DLD1 (cell line): ENCODE measurements around the gene TRIM40.
"Not testable (repeated sequence)": the region's sequence is repeated elsewhere in the genome, so short reads cannot be mapped to it uniquely, and the experiment has no call there.

ENCODE experiments used
- in situ Hi-C: cut with HindIII; loops from 2 replicates; pipeline ENCODE4 v1.10.0; 2017; ENCODE audit warnings: low sequenced_read_pairs

The TRIM40 gene

DNA sequence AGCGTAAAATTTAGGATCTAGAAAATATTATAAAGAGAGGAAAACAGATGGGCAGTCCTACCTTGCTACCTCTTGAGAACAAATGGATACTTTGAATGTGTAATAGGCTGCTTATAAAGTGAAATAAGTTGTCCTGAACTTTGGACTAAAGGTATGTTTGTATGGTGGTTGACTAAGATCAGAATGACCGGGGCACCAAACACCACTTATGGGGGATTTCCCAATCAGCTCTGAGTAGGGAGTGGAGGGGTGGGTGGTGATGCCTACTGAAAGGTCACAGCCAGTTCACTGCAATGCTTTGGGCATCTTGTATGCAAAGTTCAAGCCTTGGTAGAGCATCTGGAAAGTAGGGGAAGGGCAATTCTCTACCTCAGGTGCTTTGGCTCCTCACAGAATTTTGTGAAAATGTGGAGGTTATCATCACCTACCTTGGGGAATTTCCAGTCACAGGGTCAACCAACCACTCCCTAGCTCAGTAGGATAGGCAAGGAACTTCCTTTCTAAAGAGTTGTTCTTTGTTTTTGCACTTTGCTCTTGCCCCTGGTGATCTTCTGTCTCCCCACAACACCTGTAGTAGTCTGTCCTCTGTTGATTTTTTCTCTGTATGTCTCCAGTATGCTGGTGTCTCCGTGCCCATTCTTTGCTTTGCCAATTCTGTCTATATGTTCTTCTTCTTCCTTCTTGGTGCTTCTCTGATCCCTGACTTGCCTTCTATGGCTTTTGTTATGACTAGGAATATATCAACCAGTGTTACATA is 22.8 kb upstream of the TRIM40 start, which contains the start of gene TRIM31:
Gene TRIM31 (minus strand): TSS at position 88 of the 757 bp plus-strand sequence. CDS start 285 bp downstream, outside the sequence.
- in situ Hi-C loops: no loop called here

DNA sequence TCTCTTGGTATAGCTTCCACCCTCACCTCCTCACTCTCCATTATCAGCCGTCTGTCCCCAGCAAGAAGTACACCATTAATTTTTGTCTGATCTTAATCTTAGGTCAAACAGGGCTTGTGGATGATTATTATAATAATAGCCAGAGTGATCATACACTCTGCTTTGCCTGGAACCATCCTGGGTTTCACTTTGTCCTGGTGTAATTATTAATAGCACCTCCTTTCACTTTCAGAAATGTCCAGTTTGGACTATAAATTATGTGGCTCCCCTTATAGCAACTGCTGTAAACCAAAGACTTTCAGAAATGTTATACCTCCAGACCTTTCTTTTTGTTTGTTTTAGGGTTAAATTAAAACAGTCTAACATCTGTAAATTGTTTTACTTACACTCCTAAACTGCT is 22.1 kb upstream of the TRIM40 start:
- in situ Hi-C loops: no loop called here

DNA sequence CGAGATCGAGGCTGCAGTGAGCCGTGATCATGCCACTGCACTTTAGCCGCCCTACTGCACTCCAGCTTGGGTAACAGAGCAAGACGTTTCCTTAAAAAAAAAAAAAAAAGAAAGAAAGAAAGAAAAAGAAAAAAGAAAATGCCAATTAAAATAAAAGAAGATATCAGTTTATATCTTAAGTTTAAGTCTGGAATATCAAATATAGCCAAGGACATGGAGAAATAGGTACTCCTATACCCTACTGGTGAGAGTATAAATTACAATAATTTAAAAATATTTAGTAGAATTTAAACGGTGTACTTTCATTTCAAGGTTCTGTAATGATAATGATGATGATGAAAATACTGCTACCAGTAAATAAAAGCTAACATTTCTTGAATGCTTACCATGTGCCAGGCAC is 19.2 kb upstream of the TRIM40 start:
- in situ Hi-C loops: no loop called here

DNA sequence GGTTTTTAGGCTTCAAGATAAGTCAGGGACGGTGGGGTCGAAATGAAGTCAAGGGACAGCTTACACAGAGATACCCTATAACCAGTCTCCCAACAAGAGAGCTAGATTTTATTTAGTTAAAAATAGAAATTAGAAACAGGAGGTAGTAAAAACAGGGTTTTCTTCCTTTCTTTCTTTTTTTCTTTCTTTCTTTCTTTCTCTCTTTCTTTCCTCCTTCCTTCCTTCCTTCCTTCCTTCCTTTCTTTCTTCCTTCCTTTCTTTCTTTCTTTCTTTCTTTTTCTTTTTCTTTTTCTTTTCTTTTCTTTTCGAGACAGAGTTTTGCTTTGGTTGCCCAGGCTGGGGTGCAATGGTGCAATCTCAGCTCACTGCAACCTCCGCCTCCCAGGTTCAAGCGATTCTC is 17.2 kb upstream of the TRIM40 start:
- in situ Hi-C loops: not testable (repeated sequence)

DNA sequence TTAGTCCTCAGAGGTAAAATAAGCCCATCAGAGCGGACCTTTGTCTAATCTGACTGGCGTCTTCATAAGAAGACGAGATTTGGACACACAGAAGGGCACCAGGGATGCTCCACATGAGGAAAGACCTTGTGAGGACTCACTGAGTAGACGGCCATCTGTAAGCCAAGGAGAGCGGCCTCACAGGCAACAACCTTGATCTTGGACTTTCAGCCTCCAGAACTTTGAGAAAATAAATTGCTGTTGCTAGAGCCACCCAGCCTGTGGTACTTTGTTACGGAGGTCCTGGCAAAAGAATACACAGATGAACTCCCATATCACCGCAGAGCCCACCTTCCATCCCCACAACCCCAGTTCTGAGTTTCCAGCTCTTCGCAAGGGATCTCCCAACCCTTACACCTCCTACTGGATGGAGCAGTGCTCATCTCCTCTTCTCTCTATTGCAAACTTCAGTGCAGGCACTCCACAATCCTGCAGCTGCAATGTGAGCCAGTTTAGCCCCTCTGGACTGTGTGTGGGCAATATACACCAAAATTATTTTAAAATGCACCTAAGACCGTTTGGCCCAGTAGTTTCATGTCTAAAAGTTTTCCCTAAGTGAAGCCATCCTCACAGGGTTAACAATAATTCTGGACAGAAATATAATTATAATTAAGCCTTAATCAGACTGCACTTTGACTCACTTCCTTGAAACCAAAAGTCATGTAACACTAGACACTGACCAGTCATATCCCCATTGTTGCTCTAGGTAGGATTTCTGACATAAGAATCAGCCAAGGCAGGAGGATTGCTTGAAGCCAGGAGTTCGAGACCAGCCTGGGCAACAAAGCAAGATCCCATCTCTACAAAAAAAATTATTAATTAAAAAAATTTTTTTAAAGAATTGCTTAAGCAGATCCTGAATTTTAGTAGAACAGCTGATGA is 14.2 kb upstream of the TRIM40 start:
- in situ Hi-C loops: no loop called here

DNA sequence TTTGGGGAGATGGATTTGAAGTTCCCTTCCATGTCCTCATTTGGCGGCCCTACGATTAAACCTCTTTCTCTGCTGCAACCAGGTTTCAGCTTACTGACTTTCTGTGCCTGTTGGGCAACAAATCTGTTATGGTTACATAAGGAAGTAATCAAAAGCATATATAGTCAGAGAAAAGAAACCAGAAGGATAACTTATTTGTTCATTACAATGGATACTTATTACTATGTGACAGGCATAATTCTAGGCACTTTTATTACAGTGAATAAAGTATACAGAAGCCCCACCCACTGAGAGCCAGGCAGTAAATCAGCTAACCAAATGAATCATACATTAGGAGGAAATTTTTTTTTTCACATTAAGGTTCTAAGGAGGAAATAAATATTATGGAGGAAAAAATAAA is 13.4 kb upstream of the TRIM40 start:
- in situ Hi-C loops: no loop called here

DNA sequence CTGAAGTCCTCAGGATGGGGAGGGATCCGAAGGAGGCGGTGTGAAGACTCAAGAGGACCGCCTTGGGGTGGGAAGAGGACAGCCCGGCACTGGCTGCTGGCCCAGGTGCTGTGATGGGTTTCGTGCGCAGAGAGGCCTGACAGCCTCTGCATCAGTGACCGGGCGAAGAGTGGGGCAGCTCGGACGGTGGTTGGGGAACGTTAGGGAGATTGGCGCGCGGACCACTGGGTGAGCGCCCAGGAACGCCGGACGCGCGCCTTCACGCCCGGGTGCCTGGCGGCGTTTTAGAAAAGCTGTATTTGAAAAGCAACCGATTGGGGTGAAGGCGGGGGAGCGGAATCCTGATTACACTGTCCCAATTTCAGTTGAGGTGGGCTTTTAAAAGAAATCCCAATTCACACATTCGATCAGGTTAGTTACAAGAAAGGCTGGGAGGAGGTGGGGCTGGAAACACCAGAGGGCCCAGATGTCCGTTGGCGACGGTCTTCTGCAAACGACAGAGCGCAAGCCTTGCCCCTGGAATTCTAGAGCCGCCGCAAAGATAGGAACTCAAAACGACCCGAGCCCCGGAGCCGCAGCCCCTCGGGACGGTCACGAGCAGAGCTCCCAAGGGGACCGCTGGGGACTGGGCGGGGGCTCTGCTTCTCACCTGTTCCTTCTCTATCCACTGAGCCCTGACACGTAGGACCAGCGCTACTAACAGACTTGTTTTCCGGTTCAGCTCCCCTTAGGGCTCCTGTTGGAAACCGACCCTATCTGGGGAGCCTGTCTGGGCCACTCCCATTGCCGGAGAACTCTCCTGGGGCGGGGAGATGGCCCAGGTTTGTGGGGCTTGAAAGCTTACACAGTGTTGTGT is 8.5 kb upstream of the TRIM40 start:
- in situ Hi-C loops: no loop called here

DNA sequence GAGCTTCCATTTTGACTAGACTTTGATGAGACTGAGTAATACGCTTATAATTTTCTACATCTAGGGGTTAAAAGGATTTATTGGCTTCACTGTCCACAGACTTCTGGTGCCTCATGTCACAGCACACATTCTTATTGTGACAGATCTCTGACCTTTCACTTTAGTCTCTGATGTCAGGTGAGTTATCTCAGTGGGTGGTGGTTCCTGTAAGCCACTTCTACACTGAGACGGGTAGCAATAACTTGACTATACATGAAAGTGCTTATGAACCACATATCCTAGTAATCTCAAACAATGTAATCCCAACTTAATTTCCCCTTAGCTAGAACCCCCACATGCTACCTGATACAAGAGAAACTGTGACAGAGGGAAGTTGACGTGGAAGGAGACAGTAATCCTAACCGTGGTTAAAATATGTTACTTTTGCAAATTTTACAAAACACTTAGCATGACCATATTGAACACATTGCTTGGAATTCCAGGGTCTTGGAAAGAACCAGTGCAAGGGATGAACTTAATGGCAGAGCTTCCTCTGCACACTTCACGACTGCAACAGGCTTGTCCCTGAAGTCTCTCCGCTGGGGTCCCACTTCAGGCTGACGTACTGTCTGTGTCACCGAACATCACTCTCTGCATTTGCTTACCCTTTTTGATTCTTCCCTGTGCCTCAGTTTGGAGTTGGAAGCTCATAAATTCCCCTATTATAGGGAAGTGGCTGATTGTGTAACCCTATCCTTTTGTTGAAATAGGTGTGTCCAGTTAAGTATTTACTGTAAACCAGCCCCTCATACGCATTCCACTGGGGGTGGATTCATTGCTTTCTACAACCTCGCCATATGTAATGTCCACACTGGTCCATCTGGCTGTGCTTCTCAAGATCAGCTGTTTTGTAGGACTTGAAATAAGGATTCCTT is 6.4 kb upstream of the TRIM40 start:
- in situ Hi-C loops: no loop called here

DNA sequence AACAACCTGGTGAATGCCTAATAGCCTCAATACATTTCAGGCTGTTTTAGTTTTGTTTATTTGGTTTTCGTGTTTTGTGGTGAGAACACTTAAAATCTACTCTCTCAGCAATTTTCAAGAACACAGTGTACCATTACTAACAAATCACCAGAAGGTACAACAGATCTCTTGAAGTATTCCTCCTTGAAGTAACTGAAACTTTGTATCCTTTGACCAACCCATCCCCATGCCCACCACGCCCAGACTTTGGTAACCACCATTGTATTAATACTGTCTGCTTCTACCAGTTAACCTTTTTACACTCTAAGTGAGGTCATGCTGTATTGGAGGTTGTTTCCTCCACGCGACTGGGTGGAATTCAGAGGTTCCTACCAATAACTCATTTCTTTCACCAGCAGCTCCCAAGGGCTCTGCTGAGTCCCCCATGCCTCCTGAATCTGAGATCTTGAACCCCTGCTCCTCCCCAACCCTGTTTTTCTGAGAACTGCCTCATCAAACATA is 5.7 kb upstream of the TRIM40 start:
- in situ Hi-C loops: no loop called here

DNA sequence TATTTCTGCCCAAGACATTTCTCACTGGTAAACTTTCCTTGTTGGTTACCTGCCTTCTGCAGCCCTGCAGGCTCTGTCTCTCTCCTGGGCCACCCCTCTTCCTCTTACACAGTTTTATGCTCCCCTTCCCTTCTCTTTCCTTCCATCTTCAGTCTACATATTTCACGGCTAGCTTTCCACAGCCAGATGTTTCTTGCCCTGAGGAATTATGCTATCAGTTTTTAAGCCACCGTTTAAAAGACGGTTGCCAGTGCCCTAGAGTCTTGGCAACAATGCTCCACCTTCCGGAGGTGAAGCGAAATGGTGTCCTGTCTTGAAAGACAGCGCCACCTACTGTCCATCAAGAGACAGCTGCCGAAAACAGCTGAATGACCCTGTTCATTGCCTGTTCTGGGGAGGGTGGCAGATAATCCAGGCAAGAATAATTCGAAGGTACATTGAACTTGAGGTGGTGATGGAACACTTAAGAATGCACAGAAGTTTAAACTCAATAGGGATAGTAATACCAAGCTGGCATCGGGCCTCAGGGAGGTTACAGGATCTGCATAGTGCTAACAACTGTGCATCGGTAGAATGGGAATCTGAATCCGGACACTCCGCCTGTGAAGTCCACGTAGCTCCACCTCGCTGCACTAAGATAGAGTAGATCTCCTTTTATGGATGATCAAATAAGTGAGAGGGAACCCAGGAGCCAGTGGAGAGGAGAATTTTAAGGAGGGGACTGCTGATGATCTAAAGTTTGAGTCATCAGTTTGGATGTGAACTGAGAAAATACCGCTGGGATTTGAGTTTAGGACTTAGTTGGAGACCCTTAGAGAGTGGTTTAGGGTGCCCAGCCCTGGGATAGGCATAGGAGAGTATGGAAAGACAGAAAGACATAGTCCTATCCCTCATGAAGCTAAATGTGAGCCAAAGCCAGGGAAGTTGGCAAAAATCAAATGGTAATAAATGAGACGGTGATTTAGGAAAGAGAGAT is 4.8 kb upstream of the TRIM40 start:
- in situ Hi-C loops: no loop called here

DNA sequence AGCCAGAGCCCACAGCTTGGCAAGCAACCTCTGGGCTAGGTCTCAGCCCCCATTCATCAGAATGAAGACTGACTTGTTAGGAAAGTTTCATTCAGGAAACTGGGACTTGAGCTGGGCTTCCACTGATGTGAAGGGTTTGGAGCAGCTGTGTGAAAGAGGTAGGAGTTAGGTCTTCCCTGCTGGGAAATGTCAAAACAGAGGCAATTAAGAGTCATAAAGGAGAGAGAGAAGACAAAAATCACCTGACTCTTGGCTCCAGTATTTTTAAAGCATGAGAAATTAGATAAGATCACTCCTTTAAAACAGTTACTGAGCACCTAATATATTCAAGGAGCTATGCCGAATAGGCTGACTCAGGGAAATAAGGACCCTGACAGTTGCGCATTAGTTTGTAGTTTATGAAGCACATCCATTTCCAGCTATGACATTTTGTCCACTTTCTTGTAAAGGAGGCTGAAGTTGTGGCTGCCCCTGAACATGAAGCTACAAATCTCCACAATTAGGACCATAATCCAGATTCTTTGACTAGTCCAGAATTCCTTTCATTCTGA is 3.9 kb upstream of the TRIM40 start:
- in situ Hi-C loops: no loop called here

DNA sequence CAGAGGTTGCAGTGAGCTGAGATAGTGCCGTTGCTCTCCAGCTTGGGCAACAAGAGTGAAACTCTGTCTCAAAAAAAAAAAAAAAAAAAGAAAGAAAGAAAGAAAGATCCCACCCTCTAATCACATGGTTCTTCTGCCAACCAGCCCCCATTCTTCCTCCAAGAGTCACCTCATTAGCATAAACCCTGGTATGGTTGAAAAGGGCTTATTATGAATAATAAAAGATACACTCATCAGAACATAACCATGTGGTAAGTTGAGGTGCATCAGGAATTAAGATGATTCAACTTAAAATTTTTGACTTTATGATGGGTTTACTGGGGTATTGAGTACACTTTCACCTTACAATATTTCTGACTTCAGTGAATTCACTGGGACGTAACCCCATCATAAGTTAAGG is 793 bp upstream of the TRIM40 start:
- in situ Hi-C loops: no loop called here

DNA sequence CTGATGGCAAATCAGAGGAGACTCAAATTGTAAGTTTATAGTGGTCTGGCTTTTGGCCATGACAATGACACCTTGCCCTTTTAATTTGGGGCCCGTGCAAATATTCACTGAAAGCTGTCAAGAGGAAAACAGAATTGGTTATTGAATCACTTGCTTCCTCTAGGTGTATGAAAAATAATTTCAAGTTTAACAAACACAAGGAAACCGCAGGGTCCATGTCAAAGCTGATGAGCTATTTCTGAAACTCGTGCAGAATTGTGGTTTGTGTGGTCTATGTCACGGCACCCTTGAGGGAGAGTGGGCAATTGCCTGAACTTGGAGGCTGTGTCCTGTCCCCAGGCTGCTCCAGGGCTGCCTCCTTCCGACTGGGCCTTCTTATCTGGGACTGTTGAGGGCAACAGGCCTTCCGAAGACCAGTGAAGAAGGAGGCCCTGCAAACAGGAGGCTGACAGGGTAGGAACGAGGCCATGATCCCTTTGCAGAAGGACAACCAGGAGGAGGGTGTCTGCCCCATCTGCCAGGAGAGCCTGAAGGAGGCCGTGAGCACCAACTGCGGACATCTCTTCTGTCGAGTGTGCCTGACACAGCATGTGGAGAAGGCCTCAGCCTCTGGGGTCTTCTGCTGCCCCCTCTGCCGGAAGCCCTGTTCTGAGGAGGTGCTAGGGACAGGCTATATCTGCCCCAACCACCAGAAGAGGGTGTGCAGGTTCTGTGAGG is 788 bp downstream of the TRIM40 start:
- in situ Hi-C loops: no loop called here

DNA sequence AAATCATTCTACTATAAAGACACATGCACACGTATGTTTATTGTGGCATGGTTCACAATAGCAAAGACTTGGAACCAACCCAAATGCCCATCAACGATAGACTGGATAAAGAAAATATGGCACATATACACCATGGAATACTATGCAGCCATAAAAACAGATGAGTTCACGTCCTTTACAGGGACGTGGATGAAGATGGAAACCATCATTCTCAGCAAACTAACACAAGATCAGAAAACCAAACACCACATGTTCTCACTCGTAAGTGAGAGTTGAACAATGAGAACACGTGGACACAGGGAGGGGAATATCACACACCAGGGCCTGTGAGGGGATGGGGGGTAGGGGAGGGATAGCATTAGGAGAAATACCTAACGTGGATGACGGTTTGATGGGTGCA is 4.3 kb downstream of the TRIM40 start:
- in situ Hi-C loops: not testable (repeated sequence)

DNA sequence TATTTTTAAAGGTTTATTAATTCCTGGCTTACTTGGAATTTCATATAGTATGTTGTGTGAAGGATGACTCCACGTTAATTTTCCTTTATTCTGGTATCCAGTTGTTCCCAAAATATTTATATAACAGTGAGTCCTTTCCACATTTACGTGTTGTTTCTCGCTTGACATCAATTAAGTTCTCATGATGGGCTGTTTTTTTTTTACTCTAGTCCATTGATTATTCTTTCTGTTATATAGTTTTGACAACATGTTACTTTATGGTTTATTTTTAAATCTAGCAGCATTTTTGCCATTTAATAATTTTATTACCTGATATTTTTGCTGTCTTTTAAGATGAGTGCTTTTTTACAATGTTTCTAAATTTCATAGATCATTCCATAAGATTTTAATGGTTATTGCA is 6.7 kb downstream of the TRIM40 start:
- in situ Hi-C loops: no loop called here

DNA sequence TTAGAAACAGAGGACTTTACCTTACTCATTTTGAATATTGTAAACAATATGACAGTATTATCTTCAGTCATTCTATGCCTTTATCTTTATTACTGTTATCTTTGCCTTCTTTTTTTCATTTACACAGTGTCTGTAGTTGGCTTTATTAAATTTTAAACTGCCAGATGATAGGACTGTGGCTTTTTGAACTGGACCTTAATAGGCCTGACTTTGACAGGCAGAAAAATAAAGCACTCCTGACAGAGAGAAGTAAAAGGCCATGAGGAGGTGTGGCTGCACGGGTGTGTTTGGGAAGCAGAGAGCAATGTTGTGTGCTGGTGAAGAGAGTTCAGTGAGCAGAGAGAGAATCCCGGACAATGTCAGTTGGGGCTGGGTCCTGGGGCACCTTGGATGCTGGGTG is 7.8 kb downstream of the TRIM40 start:
- in situ Hi-C loops: no loop called here

DNA sequence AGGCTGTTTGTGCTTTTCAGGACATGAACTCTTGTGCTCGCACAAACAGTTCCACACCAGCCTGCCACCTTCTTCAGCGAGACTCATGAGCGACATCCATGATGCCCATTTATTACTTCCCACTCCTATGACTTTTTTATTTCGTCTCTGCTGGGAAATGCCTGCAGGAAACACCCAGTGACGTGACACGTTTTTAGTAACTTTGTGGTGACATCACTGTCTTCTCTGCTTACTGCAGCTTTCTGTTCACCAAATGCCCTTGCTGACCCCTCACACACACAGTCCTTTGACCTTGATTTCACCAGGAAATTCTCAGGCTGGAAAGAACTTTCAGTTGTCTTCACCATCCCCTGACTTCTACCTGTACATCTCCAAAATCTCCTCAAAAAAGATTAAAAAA is 8.9 kb downstream of the TRIM40 start:
- in situ Hi-C loops: no loop called here

DNA sequence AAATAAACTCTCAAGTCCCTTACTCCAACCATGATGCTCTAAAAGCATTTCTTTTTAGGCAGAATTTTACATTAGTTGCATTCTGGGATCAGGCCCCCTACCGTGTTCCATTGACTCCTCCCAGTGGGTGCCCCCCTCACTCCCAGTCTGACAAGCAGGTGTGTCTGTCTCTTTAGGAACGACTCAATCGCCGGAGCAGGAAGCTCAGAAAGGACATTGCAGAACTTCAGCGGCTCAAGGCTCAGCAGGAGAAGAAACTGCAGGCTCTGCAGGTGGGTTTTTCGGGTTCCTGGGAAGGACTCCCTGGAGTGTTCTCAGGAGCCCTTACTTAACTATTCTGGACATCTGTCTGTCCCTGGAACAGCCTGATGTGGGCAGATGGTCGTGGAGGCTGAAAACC is 9.9 kb downstream of the TRIM40 start:
- in situ Hi-C loops: no loop called here
